ENCODE results near the gene PDE8B. TPM values are rescaled to one million over a fixed set of nuclear protein-coding genes. Genes with fewer than 3 reads are reported as not detected.

The PDE8B gene
- total RNA-seq, 1 experiment from 2014 or later, result 0.07 TPM

DNA sequence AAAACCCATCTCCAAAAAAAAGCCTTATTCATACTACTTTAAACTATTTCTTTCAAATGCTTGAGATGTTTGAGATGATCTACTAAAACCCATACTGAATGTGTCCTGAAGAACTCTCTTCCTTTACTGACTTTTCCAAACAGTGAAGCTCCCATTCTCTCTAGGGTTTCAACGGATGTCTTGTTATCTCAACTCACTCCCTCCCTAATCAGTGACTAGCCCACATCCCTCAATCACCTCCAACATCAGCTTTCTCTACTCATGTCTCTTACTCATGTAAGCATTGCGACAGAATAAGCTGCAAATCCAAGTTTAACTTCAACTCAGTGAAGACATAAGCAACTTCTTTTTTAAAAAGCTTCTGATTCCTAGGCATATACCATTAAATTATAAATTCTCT, 239.5 kb downstream of the PDE8B start:
- Histone ChIP-seq H3K9ac (ENCODE audit: extremely low read depth, insufficient read length, low read length) (no peak overlapping the region), H3K56ac (ENCODE audit: insufficient read length, low read depth, low read length) (no peak overlapping the region), H3K27ac (ENCODE audit: insufficient read length, low read depth, low read length) (no peak overlapping the region), H4K91ac (ENCODE audit: insufficient read length, low read depth, low read length) (no peak overlapping the region), H3K4me1 (ENCODE audit: insufficient read depth, low read length) (no peaks in the 10 kb centered on the region), H2BK5ac (ENCODE audit: insufficient read length, low read length) (no peak overlapping the region), H3K4ac (ENCODE audit: low read depth, low read length) (no peak overlapping the region), H3K79me2 (ENCODE audit: insufficient read depth, low read length) (no peaks in the 10 kb centered on the region), H3T11ph (ENCODE audit: low read length) (no peak overlapping the region), H2AK5ac (ENCODE audit: insufficient read length, low read length) (no peak overlapping the region), H2BK12ac (ENCODE audit: insufficient read length, low read depth, low read length) (no peak overlapping the region), H2AFZ (ENCODE audit: low read length) (no peak overlapping the region), H3K79me1 (ENCODE audit: insufficient read depth, low read depth, low read length, poor library complexity, severe bottlenecking) (no peaks in the 10 kb centered on the region), H4K8ac (replicated peaks; ENCODE audit: insufficient read length, low read depth, low read length) (no peak overlapping the region), H3K23me2 (ENCODE audit: insufficient read length, low read depth, low read length, poor library complexity, severe bottlenecking) (no peaks in the 10 kb centered on the region), H2BK15ac (ENCODE audit: low read depth, low read length) (no peak overlapping the region), H4K20me1 (ENCODE audit: control insufficient read depth, insufficient read depth, insufficient read length) (no peaks in the 10 kb centered on the region), H3K4me2 (ENCODE audit: insufficient read depth, insufficient read length, low read length) (no peak overlapping the region), H3K18ac (ENCODE audit: insufficient read length, low read depth, low read length) (no peak overlapping the region), H3K14ac (ENCODE audit: insufficient read depth, low read length) (no peak overlapping the region), H2BK120ac (ENCODE audit: low read depth, low read length, poor library complexity, severe bottlenecking) (no peak overlapping the region), H3K9me3 (ENCODE audit: control insufficient read depth, low read depth, low read length) (no peaks in the 10 kb centered on the region), H2BK20ac (ENCODE audit: low read depth, low read length, poor library complexity, severe bottlenecking) (no peak overlapping the region), H3K27me3 (ENCODE audit: insufficient read depth, low read length) (no peaks in the 10 kb centered on the region), H4K5ac (ENCODE audit: insufficient read length, low read depth, low read length) (no peak overlapping the region), H3K23ac (ENCODE audit: insufficient read length, low read depth, low read length) (no peak overlapping the region)
- Mint-ChIP-seq H3K4me1 (no peaks in the 10 kb centered on the region), H3K9me3 (0 out of 5 replicates have a peak, but pooled peaks cover 0 to 2% of the 10 kb centered on the region in 2 experiments), H3K27ac (no peak overlapping the region), H3K36me3 (ENCODE audit: insufficient read depth in 1 of 3, low read depth in 3 of 3) (peaks cover 18 to 43% (median 37%) of the 10 kb centered on the region in 3 experiments; a peak in 6 of 7 replicates), H3K27me3 (ENCODE audit: low read depth) (no peaks in the 10 kb centered on the region), H3K4me3 (no peak overlapping the region)
- TF ChIP-seq, protein P1, sequence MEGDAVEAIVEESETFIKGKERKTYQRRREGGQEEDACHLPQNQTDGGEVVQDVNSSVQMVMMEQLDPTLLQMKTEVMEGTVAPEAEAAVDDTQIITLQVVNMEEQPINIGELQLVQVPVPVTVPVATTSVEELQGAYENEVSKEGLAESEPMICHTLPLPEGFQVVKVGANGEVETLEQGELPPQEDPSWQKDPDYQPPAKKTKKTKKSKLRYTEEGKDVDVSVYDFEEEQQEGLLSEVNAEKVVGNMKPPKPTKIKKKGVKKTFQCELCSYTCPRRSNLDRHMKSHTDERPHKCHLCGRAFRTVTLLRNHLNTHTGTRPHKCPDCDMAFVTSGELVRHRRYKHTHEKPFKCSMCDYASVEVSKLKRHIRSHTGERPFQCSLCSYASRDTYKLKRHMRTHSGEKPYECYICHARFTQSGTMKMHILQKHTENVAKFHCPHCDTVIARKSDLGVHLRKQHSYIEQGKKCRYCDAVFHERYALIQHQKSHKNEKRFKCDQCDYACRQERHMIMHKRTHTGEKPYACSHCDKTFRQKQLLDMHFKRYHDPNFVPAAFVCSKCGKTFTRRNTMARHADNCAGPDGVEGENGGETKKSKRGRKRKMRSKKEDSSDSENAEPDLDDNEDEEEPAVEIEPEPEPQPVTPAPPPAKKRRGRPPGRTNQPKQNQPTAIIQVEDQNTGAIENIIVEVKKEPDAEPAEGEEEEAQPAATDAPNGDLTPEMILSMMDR (conservative IDR thresholded peaks at IDR 0.05), result no peak
- no peak for DNase-seq
- no CpG with 5 or more reads among the region's 2 CpGs for WGBS (ENCODE audit: extremely low coverage, insufficient read length, low lambda C conversion rate)
